AML-193 (cell line): ENCODE data around the gene KYAT1.
"Not testable (repeated sequence)": the region's sequence is repeated elsewhere in the genome, so short reads cannot be mapped to it uniquely, and the experiment has no call there.

ENCODE experiments used
- DNase-seq, 2 experiments: peaks; one replicate each; lab custom pipeline; 2025; lab: John Stamatoyannopoulos, UW

KYAT1 gene

GRCh38 chr9:128818839-128819715 is 62.7 kb downstream of the KYAT1 start:
- peak in 1 of 2 experiments; percentile 27 for DNase-seq

- peak; percentile 91 to 93 for DNase-seq
Observed at GRCh38 chr9:128818099-128818838, 63.5 kb downstream of the KYAT1 start, which contains the start of gene ENDOG. Gene ENDOG (plus strand): TSS chr9:128818500. CDS start chr9:128818685, 185 bp downstream.

- no peak for DNase-seq
Observed at GRCh38 chr9:128810873-128811272, 70.9 kb downstream of the KYAT1 start.

DNA sequence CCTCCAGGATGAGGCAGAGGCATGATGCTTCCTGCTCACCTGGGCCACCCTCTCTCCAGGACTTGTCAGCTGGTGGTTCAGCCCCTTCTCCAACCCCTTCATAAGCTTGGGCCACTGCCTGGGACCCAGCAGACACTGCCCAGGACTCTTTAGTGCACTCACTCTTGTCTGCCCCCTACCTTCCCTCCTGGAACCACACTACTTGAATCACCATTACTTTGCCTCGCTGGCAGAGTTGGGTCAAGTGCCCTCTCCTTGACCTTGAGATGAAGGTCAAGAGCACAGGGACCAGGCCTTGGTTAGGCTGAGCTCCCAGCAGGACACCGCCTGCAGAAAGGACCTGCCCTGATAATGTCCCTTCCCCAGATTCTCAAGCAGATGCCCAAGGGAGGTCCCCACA is 71.9 kb downstream of the KYAT1 start:
- DNase-seq, result peak in 1 of 2 experiments; percentile 5

DNA sequence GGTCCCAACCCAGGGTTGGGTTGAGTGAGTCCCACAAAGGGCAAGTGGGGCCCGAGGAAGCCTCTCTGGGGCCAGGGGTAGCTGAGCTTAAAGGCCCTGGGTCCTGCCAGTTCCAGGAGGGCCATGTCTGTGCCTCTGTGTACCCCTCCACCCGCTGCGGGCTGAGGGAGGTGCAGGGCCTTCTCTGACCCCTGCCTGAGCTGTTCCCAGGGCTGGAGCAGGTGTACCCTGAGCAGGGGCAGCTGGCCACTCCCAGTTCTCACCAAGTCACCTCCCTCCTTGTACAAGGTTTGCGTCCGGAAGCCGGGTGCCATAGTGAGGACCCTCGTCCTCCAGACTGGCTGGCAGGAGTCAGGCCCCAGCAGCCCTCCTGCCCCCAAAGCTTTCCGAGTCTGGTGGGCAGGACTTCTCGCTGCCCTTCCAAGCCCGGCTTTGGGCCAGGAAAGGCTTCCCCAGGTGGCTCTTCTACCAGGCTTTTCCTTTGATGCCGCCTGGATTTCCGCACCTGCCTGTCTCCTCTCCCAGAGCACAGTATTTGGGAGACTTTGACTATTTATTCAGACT is 72.6 kb downstream of the KYAT1 start:
- DNase-seq, result no peak

GRCh38 chr9:128808543-128808942 is 73.2 kb downstream of the KYAT1 start:
- DNase-seq, result no peak

GRCh38 chr9:128807827-128808226 is 73.9 kb downstream of the KYAT1 start:
- no peak for DNase-seq

DNA sequence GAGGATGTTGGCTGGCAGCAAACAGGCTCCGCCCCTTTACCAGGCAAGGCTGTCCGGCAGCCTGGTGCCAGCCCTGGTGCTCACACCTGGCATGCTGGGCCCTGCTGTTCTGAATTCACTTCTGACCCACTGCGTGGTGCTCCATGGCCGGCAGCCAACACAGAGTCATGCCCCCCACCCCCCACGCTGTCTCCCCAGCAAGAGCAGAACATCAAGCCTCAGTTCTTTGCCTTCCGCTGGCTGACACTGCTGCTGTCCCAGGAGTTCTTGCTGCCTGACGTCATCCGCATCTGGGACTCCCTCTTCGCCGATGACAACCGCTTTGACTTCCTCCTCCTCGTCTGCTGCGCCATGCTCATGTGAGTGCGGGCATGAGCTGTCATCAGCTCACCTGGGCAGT is 76.1 kb downstream of the KYAT1 start:
- DNase-seq, result no peak

- DNase-seq, result no peak
Observed at GRCh38 chr9:128802482-128802881, 79.3 kb downstream of the KYAT1 start.

GRCh38 chr9:128800061-128800460 is 81.7 kb downstream of the KYAT1 start:
- no peak for DNase-seq

DNA sequence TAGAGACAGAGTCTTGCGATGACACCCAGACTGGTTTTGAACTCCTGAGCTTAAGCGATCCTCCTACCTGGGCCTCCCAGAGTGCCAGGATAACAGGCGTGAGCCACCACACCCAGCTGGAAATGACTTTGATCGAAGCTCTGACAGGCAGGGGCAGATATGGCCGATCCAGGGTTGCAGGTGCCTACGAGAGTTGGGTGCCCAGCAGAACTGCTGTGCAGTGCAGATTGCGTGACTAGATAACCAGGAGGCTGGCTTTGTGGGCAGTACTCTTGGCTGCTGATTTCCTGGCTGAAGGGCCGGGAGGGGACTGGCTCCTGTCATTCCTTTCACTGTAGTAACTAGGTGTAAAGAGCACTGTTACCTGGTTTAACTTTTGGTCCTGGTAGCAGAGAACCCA is 82.9 kb downstream of the KYAT1 start:
- DNase-seq, result no peak

GRCh38 chr9:128794961-128795360 is 86.8 kb downstream of the KYAT1 start:
- not testable (repeated sequence) for DNase-seq

GRCh38 chr9:128792978-128793686 is 88.6 kb downstream of the KYAT1 start:
- DNase-seq, result no peak

DNA sequence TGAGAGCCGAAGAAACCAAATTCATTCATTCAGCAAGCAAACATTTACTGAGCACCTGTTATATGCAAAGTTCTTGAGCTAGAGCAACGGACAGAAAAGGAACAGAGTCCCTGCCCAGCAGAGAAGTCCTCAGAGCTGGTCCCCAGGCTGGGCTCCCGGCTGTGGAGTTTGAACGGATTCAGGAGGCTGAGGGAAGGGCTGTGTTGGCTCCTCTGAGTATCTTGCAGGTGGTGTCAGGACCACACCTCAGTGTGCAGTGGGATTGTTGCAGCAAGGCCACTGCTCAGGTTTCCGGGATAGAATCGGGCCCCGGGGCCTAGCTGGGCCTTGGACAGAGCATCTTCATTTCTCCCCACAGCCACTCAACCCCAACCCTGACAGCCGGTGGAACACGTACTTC is 89.6 kb downstream of the KYAT1 start:
- DNase-seq, result no peak

GRCh38 chr9:128790536-128790935 is 91.2 kb downstream of the KYAT1 start:
- DNase-seq, result no peak

- DNase-seq, result no peak
Observed at GRCh38 chr9:128788445-128788844, 93.3 kb downstream of the KYAT1 start.

DNA sequence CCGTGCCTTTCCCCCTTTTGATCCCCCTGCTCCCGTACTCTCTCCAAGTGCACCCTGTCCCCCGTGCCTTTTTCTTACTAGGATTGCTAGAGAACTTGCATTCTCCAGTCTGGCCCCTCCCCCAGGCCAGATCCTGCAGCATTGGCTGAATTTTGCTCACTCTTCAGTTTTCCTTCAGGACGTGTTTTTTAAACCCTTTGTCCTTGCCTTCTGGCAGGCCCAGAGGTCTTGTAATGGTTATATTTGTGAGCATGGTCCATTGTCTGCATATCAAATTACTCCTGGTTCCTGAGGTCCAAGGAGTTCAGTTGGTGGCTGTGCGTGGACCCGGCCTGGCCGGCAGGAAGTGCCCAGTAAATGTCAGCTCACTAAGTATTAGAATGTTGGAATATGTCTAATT is 94.1 kb downstream of the KYAT1 start:
- no peak for DNase-seq

- DNase-seq, result peak; percentile 70 to 73
Observed at GRCh38 chr9:128786681-128787601, 94.8 kb downstream of the KYAT1 start, which contains the start of gene TBC1D13. Gene TBC1D13 (plus strand): TSS chr9:128787253. CDS start chr9:128787354, 101 bp downstream.

DNA sequence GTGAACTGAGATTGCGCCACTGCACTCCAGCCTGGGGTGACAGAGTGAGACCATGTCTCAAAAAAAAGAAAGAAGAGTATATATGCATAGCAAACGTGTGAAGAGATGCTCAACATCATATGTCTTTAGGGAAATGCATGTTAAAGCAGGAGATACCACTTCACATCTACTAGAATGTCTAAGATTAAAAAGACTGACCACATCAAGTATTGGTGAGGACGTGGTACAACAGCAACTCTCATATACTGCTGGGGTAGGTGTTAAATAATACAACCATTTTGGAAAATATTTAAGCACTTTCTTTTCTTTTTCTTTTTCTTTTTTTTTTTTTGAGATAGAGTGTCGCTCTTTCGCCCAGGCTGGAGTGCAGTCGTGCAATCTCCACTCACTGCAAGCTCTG is 96.3 kb downstream of the KYAT1 start:
- no peak for DNase-seq
